ENCODE data around the gene RARB.

GRCh38 chr3:25457671-25458419 is 29.8 kb downstream of the RARB start:
- TF ChIP-seq CTCF (conservative IDR thresholded peaks at IDR 0.05; ENCODE audit: low read depth in 2 of 2) (no peak), EZH2phosphoT487 (IDR thresholded peaks at IDR 0.05; ENCODE audit: unreplicated experiment) (no peak), EZH2 (IDR thresholded peaks at IDR 0.05; ENCODE audit: low read depth, unreplicated experiment) (no peak), CREB1 (CRISPR knock-in tag; IDR thresholded peaks at IDR 0.05; ENCODE audit: low read depth) (no peak), ZNF114 (CRISPR knock-in tag; IDR thresholded peaks at IDR 0.05) (no peak), ETS1 (IDR thresholded peaks at IDR 0.05) (no peak), STAT1 (IDR thresholded peaks at IDR 0.05; ENCODE audit: unreplicated experiment) (no peak), POLR2AphosphoS5 (IDR thresholded peaks at IDR 0.05; ENCODE audit: low read depth) (no peak), JUNB (IDR thresholded peaks at IDR 0.05; ENCODE audit: unreplicated experiment) (no peak)
- TF ChIP-seq, protein P1, sequence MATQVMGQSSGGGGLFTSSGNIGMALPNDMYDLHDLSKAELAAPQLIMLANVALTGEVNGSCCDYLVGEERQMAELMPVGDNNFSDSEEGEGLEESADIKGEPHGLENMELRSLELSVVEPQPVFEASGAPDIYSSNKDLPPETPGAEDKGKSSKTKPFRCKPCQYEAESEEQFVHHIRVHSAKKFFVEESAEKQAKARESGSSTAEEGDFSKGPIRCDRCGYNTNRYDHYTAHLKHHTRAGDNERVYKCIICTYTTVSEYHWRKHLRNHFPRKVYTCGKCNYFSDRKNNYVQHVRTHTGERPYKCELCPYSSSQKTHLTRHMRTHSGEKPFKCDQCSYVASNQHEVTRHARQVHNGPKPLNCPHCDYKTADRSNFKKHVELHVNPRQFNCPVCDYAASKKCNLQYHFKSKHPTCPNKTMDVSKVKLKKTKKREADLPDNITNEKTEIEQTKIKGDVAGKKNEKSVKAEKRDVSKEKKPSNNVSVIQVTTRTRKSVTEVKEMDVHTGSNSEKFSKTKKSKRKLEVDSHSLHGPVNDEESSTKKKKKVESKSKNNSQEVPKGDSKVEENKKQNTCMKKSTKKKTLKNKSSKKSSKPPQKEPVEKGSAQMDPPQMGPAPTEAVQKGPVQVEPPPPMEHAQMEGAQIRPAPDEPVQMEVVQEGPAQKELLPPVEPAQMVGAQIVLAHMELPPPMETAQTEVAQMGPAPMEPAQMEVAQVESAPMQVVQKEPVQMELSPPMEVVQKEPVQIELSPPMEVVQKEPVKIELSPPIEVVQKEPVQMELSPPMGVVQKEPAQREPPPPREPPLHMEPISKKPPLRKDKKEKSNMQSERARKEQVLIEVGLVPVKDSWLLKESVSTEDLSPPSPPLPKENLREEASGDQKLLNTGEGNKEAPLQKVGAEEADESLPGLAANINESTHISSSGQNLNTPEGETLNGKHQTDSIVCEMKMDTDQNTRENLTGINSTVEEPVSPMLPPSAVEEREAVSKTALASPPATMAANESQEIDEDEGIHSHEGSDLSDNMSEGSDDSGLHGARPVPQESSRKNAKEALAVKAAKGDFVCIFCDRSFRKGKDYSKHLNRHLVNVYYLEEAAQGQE (IDR thresholded peaks at IDR 0.05; ENCODE audit: unreplicated experiment), result no peak

All from GM23338 (cell line).